ENCODE results near the gene MBNL1.
"Not testable (repeated sequence)": the region's sequence is repeated elsewhere in the genome, so short reads cannot be mapped to it uniquely, and the experiment has no call there.

Gene MBNL1

GRCh38 chr3:152321955-152322377 lies 53.2 kb downstream of the MBNL1 start:
- no peak for DNase-seq

- no peak for DNase-seq
These were observed 54.0 kb downstream of the MBNL1 start for GRCh38 chr3:152322756-152323155.

- DNase-seq, result no peak
These were observed 55.1 kb downstream of the MBNL1 start for GRCh38 chr3:152323834-152324233.

GRCh38 chr3:152325136-152325535 lies 56.4 kb downstream of the MBNL1 start:
- DNase-seq, result no peak

- DNase-seq, result no peak
These were observed 58.5 kb downstream of the MBNL1 start for GRCh38 chr3:152327203-152327602.

- DNase-seq, result no peak
These were observed 60.1 kb downstream of the MBNL1 start for GRCh38 chr3:152328841-152329240.

GRCh38 chr3:152330559-152330958 lies 61.8 kb downstream of the MBNL1 start:
- DNase-seq, result no peak

GRCh38 chr3:152331018-152331541 lies 62.4 kb downstream of the MBNL1 start:
- no peak for DNase-seq

GRCh38 chr3:152331998-152332397 lies 63.3 kb downstream of the MBNL1 start:
- DNase-seq, result no peak

GRCh38 chr3:152333928-152334327 lies 65.2 kb downstream of the MBNL1 start:
- DNase-seq, result no peak

- no peak for DNase-seq
These were observed 66.0 kb downstream of the MBNL1 start for GRCh38 chr3:152334761-152335160.

- DNase-seq, result no peak
These were observed 66.5 kb downstream of the MBNL1 start for GRCh38 chr3:152335273-152335672.

- DNase-seq, result not testable (repeated sequence)
These were observed 68.6 kb downstream of the MBNL1 start for GRCh38 chr3:152337337-152337736.

GRCh38 chr3:152338159-152338720 lies 69.5 kb downstream of the MBNL1 start:
- DNase-seq, result no peak

GRCh38 chr3:152339881-152340505 lies 71.3 kb downstream of the MBNL1 start:
- no peak for DNase-seq

GRCh38 chr3:152345233-152345632 lies 76.5 kb downstream of the MBNL1 start:
- DNase-seq, result no peak

- DNase-seq, result no peak
These were observed 77.3 kb downstream of the MBNL1 start for GRCh38 chr3:152346058-152346457.

GRCh38 chr3:152346740-152347139 lies 78.0 kb downstream of the MBNL1 start:
- DNase-seq, result no peak

- no peak for DNase-seq
These were observed 79.9 kb downstream of the MBNL1 start for GRCh38 chr3:152348436-152349177.

GRCh38 chr3:152349392-152349791 lies 80.7 kb downstream of the MBNL1 start:
- DNase-seq, result no peak

- DNase-seq, result no peak
These were observed 81.4 kb downstream of the MBNL1 start for GRCh38 chr3:152350139-152350538.

GRCh38 chr3:152350776-152351175 lies 82.0 kb downstream of the MBNL1 start:
- no peak for DNase-seq

- DNase-seq, result no peak
These were observed 83.8 kb downstream of the MBNL1 start for GRCh38 chr3:152352554-152352953.

- DNase-seq, result no peak
These were observed 84.8 kb downstream of the MBNL1 start for GRCh38 chr3:152353578-152353977.

Data from femur (tissue), 1 donor.